Activated naive CD8-positive, alpha-beta T cell treated with anti-CD3 and anti-CD28 coated beads for 36 hours (primary cell): ENCODE data around the gene PPP1R18. TPM values are rescaled to one million over a fixed set of nuclear protein-coding genes. Genes with fewer than 3 reads are reported as not detected.
A peak's percentile ranks its signal among the peaks of the same experiment; 100 is the strongest.
"Not testable (repeated sequence)": the region's sequence is repeated elsewhere in the genome, so short reads cannot be mapped to it uniquely, and the experiment has no call there.

Experiments used
- DNase-seq: peaks from one replicate; pipeline ENCODE4 v3.0.0; 2021
- H3K27ac Mint-ChIP-seq: one replicate; pipeline ENCODE4 v1.8.0; 2022; ENCODE audit warnings: mild to moderate bottlenecking, moderate library complexity, mixed read lengths
- H3K27me3 Mint-ChIP-seq: one replicate; pipeline ENCODE4 v1.8.0; 2022; ENCODE audit warnings: mild to moderate bottlenecking, mixed read lengths
- H3K36me3 Mint-ChIP-seq: one replicate; pipeline ENCODE4 v1.8.0; 2021; ENCODE audit warnings: mild to moderate bottlenecking, mixed read lengths
- H3K4me1 Mint-ChIP-seq: one replicate; pipeline ENCODE4 v1.8.0; 2021; ENCODE audit warnings: mixed read lengths
- H3K4me3 Mint-ChIP-seq: one replicate; pipeline ENCODE4 v1.8.0; 2022; ENCODE audit warnings: mild to moderate bottlenecking, moderate library complexity, mixed read lengths
- H3K9me3 Mint-ChIP-seq: one replicate; pipeline ENCODE4 v1.8.0; 2022; ENCODE audit warnings: mixed read lengths
- total RNA-seq, 2 experiments: library from RNA; stranded (reverse); gene quantifications; one replicate each; pipeline ENCODE4 v1.2.3, GENCODE V29; 2021

The PPP1R18 gene
- total RNA-seq, 2 experiments from 2014 or later: 102 to 106 TPM

DNA sequence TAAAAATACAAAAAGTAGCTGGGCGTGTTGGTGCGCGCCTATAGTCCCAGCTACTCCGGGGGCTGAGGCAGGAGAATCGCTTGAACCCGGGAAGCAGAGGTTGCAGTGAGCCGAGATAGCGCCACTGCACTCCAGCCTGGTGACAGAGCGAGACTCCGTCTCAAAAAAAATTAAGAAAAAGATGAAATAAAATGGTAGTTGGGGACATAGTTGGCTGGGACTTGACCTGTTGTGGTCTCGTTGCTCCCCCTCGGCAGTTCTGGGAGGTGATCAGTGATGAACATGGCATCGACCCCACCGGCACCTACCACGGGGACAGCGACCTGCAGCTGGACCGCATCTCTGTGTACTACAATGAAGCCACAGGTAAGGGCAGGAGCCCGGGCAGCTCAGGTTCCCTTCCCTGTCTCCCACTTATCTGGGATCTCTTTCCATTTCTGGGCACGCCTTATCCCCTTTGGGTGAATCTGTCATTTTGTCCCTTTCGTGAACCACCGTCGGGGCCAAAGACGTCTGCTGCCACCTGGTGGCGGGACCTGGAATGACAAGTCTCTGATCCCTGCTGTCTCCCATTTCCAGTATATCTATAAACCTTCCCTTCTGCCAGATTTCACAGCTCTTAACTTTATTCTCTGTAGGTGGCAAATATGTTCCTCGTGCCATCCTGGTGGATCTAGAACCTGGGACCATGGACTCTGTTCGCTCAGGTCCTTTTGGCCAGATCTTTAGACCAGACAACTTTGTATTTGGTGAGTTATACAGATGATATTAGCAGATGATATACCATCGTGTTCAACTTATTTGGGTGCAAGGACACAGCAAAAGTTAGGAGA lies 36.1 kb upstream of the PPP1R18 start:
- peaks cover 64% of the 10 kb centered on the region for H3K36me3 Mint-ChIP-seq
- H3K27me3 Mint-ChIP-seq: peaks cover 16% of the 10 kb centered on the region
- no peaks in the 10 kb centered on the region for H3K9me3 Mint-ChIP-seq
- H3K4me1 Mint-ChIP-seq: peaks cover 43% of the 10 kb centered on the region
- H3K27ac Mint-ChIP-seq: peak overlapping the region; percentile 100
- DNase-seq: peak; percentile 73
- H3K4me3 Mint-ChIP-seq: peak overlapping the region; percentile 97

DNA sequence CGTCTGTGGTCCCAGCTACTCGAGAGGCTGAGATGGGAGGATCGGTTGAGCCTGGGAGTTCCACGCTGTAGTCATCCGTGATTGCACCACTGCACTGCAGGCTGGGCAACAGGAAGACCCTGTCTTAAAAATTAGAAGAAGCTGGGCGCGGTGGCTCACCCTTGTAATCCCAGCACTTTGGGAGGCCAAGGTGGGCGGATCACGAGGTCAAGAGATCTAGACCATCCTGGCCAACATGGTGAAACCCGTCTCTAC lies 35.5 kb upstream of the PPP1R18 start:
- H3K27ac Mint-ChIP-seq: peak overlapping the region; percentile 100
- H3K4me1 Mint-ChIP-seq: peaks cover 44% of the 10 kb centered on the region

DNA sequence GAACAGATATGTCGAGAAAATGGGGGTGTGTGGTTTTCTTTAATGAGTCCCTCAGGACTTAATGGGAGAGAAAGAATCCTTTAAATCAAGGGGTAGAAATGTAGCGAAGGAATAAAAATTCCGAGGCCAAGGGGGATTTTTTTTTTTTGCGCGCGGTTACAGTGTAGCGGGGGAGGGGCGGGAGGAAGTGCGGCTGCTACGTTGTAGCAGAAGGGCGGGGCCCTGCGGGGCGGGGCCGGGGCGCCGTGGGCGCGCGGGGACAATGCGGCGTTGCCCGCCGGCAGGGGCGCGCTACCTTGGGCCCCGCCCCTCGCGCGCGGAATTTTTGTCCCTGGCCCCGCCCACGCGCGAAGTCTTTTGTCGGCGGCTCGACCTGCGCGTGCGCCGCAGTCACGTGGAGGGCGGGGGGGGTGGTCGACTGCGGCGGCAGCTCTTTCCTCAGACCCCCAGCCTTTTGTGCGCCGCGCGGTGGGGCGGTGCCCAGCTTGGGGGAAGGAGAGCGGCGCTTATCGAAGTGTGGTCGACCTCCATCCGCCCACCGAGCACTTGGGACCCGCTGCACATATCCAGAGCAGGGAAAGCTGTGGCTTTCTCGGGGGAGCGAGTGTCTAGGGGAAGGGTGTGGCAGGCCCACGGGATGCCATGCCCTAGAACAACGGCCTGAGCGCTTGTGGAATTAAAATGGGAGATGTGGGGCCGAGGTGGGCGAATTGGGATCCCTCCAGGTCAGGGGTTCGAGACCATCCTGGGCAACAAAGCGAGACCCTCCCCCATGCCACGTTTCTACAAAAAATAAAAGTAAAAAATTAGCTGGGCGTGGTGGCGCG lies 35.0 kb upstream of the PPP1R18 start:
- peaks cover 16% of the 10 kb centered on the region for H3K27me3 Mint-ChIP-seq
- peaks cover 1% of the 10 kb centered on the region for H3K9me3 Mint-ChIP-seq
- peaks cover 48% of the 10 kb centered on the region for H3K4me1 Mint-ChIP-seq
- peak overlapping the region; percentile 100 for H3K27ac Mint-ChIP-seq
- peak; percentile 98 for DNase-seq
- peak overlapping the region; percentile 97 for H3K4me3 Mint-ChIP-seq
- peaks cover 67% of the 10 kb centered on the region for H3K36me3 Mint-ChIP-seq

More for the DNA sequence above, 35.5 kb upstream of the PPP1R18 start:
- H3K9me3 Mint-ChIP-seq, DNase-seq: not testable (repeated sequence)
- Mint-ChIP-seq H3K4me3 (peak overlapping the region; percentile 97), H3K27me3 (peaks cover 16% of the 10 kb centered on the region), H3K36me3 (peaks cover 61% of the 10 kb centered on the region)

DNA sequence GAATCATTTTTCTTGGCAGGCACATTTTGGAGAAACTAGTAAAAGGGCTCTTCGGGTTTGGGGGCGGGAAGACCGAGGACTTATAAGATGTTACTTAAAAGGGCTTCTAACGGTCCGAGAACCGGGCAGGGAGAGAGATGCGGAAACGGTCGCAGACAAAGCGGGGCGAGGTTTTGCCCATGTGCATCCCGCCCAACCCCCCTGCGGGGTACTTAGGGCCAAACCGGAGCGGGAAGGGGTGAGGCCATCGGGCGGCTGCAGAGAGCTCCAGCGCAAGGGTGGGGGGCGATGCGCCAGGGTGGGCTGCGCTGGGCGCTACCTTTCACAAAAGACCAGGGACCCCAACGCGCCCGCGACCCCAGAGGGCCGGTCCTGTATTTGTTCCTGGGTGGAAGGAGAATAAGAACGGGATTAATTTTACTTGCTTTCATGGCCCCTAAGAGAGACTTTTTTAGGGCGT lies 34.3 kb upstream of the PPP1R18 start:
- H3K4me3 Mint-ChIP-seq: peak overlapping the region; percentile 97
- DNase-seq: peak; percentile 72
- H3K4me1 Mint-ChIP-seq: peaks cover 54% of the 10 kb centered on the region
- peaks cover 16% of the 10 kb centered on the region for H3K27me3 Mint-ChIP-seq
- H3K9me3 Mint-ChIP-seq: peaks cover 1% of the 10 kb centered on the region
- peak overlapping the region; percentile 100 for H3K27ac Mint-ChIP-seq
- peaks cover 71% of the 10 kb centered on the region for H3K36me3 Mint-ChIP-seq

DNA sequence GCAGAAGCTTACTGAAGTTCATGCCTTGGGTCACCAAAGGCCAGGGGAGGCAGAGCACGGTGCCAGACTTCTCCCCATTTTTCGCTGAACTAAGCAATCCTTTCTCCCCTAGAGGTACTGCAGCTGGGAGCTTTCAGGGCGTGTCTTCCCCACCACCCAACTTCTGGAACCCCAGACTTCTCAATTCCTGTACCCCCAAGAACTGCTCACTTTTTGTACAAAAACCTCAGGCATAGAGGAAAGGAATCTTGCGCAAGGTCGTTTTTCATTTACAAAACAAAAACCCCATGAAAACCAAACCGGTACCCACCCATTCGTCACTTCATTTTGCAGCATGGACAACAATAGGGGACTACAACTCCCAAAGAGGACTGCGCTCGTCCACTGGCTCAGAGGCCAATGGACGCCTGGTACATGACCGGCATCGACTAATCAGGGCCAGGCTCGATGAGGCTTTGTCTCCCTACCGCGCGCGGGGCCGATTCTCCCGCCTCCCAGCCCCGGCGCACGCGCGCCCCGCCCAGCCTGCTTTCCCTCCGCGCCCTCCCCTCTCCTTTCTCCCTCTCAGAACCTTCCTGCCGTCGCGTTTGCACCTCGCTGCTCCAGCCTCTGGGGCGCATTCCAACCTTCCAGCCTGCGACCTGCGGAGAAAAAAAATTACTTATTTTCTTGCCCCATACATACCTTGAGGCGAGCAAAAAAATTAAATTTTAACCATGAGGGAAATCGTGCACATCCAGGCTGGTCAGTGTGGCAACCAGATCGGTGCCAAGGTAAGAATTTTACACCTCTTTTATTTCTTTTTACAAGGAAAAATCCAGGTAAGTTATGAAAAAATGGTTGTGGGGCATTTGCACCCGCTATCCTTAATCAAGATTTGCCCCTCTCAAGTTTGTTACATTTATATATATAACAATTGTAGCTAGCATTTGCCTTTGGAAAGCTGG lies 33.6 kb upstream of the PPP1R18 start, which contains the start of gene TUBB:
TUBB (plus strand) TSS at position 562 of the 947 bp plus-strand sequence; CDS start at position 717, 155 bp downstream.
- Mint-ChIP-seq H3K27me3 (peaks cover 14% of the 10 kb centered on the region), H3K9me3 (peaks cover 1% of the 10 kb centered on the region), H3K36me3 (peaks cover 72% of the 10 kb centered on the region), H3K27ac (peak within 1 kb of the TSS; percentile 100), H3K4me1 (peaks cover 56% of the 10 kb centered on the region), H3K4me3 (peak within 1 kb of the TSS; percentile 97)
- peak; percentile 96 for DNase-seq

DNA sequence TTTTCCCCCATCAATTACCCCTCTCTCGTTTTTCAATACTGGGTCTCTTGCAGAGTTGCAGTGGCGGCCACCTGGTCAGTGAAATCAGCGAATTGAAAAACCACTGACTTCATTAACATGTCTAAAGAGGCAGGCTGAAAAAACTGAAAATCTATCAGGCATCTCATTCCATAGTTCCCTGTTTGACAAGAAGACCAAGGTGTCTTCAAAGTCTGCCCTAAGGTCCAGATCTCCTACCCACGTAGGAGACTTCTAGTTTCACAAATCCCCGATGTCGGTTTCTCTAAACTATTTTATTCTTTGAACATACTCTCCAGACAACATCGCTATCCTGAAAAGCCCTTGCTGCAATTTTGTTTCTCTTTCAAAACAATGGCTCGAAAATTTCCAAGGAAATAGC lies 32.9 kb upstream of the PPP1R18 start:
- no peak for DNase-seq
- Mint-ChIP-seq H3K4me1 (peaks cover 53% of the 10 kb centered on the region), H3K36me3 (peaks cover 71% of the 10 kb centered on the region), H3K27ac (peak overlapping the region; percentile 100), H3K4me3 (peak overlapping the region; percentile 97), H3K9me3 (peaks cover 1% of the 10 kb centered on the region), H3K27me3 (peaks cover 12% of the 10 kb centered on the region)

DNA sequence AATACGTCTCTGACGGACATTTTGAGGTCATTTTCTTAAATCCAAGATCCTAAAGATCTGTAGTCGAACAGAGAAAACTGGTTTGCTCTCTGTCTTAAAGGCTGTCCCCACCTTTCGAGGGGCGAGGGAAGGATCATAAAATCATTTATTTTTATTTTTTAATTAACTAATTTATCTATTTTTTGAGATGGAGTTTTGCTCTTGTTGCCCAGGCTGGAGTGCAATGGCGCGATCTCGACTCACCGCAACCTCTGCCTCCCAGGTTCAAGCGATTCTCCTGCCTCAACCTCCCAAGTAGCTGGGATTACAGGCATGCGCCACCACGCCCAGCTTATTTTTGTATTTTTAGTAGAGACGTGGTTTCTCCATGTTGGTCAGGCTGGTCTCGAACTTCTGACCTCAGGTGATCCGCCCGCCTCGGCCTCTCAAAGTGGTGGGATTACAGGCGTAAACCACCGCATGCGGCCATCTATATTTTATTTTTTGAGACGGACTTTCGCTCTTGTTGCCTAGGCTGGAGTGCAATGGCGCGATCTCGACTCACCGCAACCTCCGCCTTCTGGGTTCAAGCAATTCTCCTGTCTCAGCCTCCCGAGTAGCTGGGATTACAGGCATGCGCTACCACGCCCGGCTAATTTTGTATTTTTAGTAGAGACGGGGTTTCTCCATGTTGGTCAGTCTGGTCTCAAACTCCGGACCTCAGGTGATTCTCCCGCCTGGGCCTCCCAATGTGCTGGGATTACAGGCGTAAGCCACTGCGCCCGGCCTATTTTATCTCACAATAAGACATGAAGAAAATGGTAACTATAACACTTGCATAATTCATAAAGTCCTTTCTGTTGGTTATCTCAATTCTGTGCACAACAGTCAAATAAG lies 31.6 kb upstream of the PPP1R18 start:
- DNase-seq: not testable (repeated sequence)

DNA sequence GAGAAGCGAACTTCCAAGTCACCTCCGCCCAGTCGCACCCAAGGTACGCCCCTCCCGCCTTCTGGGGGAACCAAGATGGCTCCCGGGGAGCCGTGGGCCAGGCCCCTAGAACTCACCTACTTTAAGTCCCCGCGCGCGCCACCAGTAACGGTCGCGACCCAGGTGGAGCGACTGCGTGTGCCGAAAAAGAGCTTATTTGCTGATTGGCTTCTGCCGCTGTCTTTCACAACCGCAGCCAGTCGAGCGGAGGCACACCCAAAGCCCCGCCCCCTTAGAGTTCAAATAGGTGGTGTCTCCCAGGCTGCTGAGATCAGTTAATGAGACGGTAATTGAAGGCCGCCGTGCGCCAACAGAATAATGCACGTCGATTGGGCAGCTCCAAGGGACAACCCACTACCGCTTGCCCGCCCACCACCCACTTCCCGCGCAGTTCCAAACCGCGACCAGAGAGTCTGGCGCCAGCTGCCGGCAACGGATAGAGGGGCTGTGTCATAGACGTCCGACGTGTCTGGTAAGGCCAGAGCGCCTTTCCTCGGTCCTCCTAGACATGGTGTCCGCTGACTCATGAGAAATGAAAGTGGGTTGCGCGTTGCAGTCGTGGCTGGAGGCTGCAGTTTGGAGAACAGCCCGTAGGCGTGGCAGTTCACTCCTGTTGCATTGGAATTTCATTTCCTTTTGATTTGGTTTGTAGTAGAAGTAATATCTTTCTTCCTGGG lies 30.8 kb upstream of the PPP1R18 start, which contains the start of gene MDC1:
MDC1 (minus strand) TSS at position 153 of the 716 bp plus-strand sequence. CDS start 2,106 bp downstream, outside the sequence.
- H3K4me3 Mint-ChIP-seq: peak within 1 kb of the TSS; percentile 97
- H3K27me3 Mint-ChIP-seq: peaks cover 12% of the 10 kb centered on the region
- H3K4me1 Mint-ChIP-seq: peaks cover 34% of the 10 kb centered on the region
- DNase-seq: peak; percentile 99
- peaks cover 1% of the 10 kb centered on the region for H3K9me3 Mint-ChIP-seq
- peaks cover 64% of the 10 kb centered on the region for H3K36me3 Mint-ChIP-seq
- H3K27ac Mint-ChIP-seq: peak within 1 kb of the TSS; percentile 100

More for the DNA sequence above, 31.6 kb upstream of the PPP1R18 start:
- peaks cover 65% of the 10 kb centered on the region for H3K36me3 Mint-ChIP-seq
- H3K4me3 Mint-ChIP-seq: peak overlapping the region; percentile 97
- peak overlapping the region; percentile 100 for H3K27ac Mint-ChIP-seq
- peaks cover 40% of the 10 kb centered on the region for H3K4me1 Mint-ChIP-seq
- peaks cover 12% of the 10 kb centered on the region for H3K27me3 Mint-ChIP-seq
- not testable (repeated sequence) for H3K9me3 Mint-ChIP-seq

DNA sequence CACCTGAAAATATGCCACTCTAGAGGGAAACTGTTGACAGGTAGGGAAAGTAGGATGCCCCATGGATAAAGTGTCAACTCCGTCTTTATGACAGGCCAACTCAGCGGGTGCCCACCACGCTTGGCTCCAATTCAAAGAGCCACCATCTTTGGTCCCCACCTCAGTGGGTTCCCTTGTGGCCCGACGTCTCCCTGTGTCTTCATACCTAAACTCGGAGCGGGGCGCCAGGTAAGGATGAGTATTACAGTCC lies 30.4 kb upstream of the PPP1R18 start:
- Mint-ChIP-seq H3K4me1 (peaks cover 38% of the 10 kb centered on the region), H3K9me3 (peaks cover 1% of the 10 kb centered on the region), H3K27me3 (peaks cover 12% of the 10 kb centered on the region), H3K27ac (peak overlapping the region; percentile 100), H3K36me3 (peaks cover 61% of the 10 kb centered on the region), H3K4me3 (peak overlapping the region; percentile 97)
- no peak for DNase-seq

DNA sequence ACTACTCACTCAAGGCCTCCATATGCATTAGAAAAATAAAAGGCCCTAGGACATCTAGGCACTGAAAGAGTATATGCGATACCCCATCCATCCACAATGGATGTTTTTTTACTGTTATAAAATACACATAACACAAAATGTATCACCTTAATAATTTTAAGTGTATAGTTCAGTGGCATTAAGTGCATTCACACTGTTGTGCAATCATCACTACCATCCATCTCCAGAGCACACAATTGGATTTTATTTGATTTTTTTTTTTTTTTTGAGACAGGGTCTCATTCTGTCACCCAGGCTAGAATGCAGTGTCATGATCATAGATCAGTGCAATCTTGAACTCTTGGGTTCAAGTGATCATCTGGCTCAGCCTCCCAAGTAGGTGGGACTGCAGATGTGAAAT lies 27.8 kb upstream of the PPP1R18 start:
- H3K4me1 Mint-ChIP-seq: peaks cover 37% of the 10 kb centered on the region
- no peaks in the 10 kb centered on the region for H3K27me3 Mint-ChIP-seq
- no peak overlapping the region for H3K4me3 Mint-ChIP-seq
- DNase-seq: no peak
- no peak overlapping the region for H3K27ac Mint-ChIP-seq
- peaks cover 53% of the 10 kb centered on the region for H3K36me3 Mint-ChIP-seq
- peaks cover 1% of the 10 kb centered on the region for H3K9me3 Mint-ChIP-seq

DNA sequence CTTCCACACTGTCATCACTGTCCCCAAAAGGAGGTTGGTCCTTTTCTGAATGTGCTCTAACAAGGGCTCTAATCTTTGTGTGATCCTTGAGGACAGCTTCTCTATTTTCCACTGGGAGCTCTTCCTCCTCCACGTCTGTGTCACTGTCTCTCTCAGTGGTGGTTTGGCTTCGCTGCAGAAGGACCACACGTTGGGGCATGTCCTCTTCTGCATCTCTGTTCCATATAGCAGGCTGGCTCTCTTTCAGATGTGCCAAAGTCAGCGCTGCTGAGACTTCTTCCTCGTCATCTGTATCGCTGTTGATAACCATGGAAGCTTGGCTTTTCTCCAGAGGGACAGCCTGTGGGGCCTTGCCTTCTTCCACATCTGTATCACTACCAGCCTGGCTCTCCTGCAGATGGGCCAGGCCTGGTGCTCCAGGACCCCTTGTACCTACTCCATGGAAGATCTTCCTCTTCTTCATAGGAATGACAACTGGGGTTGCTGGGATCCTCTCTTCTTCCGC lies 26.0 kb upstream of the PPP1R18 start:
- H3K4me1 Mint-ChIP-seq: peaks cover 27% of the 10 kb centered on the region
- H3K27me3 Mint-ChIP-seq: no peaks in the 10 kb centered on the region
- peaks cover 1% of the 10 kb centered on the region for H3K9me3 Mint-ChIP-seq
- H3K36me3 Mint-ChIP-seq: peaks cover 57% of the 10 kb centered on the region
- H3K27ac Mint-ChIP-seq: peak overlapping the region; percentile 9
- DNase-seq: no peak
- H3K4me3 Mint-ChIP-seq: no peak overlapping the region

DNA sequence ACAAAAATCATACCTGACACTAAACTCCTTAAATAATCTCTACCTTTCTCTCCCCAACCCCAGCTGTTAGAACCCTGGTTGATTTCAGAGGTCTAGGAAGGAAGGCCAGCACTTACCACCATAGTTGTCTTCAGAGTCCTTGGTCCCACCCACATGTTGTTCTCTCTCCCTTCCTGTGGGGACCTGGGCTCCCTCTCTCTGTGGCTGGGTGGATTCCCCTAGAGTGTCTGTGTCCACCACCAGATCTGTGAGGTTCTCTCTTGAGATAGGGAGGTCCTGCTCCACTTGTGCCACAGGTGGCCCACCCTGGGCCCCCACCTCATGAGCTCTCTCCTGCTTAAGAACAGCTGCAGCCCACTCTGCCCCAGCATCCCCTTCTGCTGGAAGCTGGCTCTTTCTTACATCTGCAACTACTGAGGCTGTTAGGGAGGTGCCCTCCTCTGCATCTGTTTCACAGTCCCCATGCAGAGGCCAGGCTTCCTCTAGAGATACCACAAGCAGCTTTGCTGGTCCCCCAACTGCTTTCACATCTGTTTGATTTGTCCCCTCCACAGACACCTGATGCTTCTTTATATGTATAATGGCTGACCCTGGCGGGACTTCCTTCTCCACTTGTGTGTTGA lies 25.4 kb upstream of the PPP1R18 start:
- Mint-ChIP-seq H3K4me1 (peaks cover 25% of the 10 kb centered on the region), H3K4me3 (no peak overlapping the region), H3K27ac (peak overlapping the region; percentile 9), H3K9me3 (peaks cover 1% of the 10 kb centered on the region), H3K27me3 (no peaks in the 10 kb centered on the region), H3K36me3 (peaks cover 56% of the 10 kb centered on the region)
- DNase-seq: no peak
